K562 (cell line): ENCODE results near the gene KIF19. TPM values are rescaled to one million over a fixed set of nuclear protein-coding genes. Genes with fewer than 3 reads are reported as not detected.

Source experiments
- ATAC-seq: fragments of 200-7000 bp; cut with Tn5 transposase; 3 replicates; pipeline ENCODE4 v1.9.1; 2020; ENCODE audit warnings: moderate library complexity
- BruUV-seq: library from RNA; stranded (reverse); fragments of 400-500 nt; replicated peaks from 2 replicates; lab custom pipeline; 2021; lab: Mats Ljungman, UMichigan
- CTCF ChIA-PET: fragments of 300-600 bp; formaldehyde crosslinking; extraction: SDS; loops from one replicate; lab custom pipeline; 2021; ENCODE audit warnings: low intra/inter-chr PET ratio; lab: Yijun Ruan, JAX
- POLR2A ChIA-PET: fragments of 300-600, 350-650 bp; sonication (Branson Sonifier 250); formaldehyde crosslinking; extraction: SDS; loops from one replicate; lab custom pipeline; 2021; ENCODE audit warnings: antibody characterized with exemption, inconsistent platforms; lab: Yijun Ruan, JAX
- DNase-seq, 4 experiments: peaks; one replicate each; pipeline versions ENCODE4 v3.0.0 to v3.0.0-alpha.2; 2011 to 2018; ENCODE audit warnings: low spot score in 3 of 4, mixed read lengths in 3 of 4; ENCODE audit errors: extremely low read depth in 1 of 4
- FAIRE-seq: peaks from 2 replicates; lab custom pipeline; 2011; peaks lifted over from hg19 to GRCh38; lab: Jason Lieb, UNC
- H2AFZ ChIP-seq: 2 replicates; pipeline ENCODE4 v1.6.0; 2011; ENCODE audit warnings: low read depth, low read length, control low read depth, inconsistent platforms
- H3K27ac ChIP-seq: fragments of 200-600 bp; 3 replicates; pipeline ENCODE4 v1.8.0; 2011; ENCODE audit warnings: low read depth, mild to moderate bottlenecking, control low read depth, inconsistent platforms, low read length, moderate library complexity, mixed read lengths; ENCODE audit errors: extremely low read depth
- H3K27me3 ChIP-seq, 2 experiments: fragments of 300-600 bp in 1 of 2; 2 replicates in 1 of 2; 3 replicates in 1 of 2; pipeline versions ENCODE4 v1.6.0 to v1.8.0; 2011; ENCODE audit warnings: inconsistent platforms in 2 of 2, low read length in 2 of 2, mild to moderate bottlenecking in 1 of 2, mixed read lengths in 1 of 2, moderate library complexity in 1 of 2; ENCODE audit not compliant: control insufficient read depth in 2 of 2, insufficient read depth in 2 of 2
- H3K36me3 ChIP-seq: fragments of 300-600 bp; 3 replicates; pipeline ENCODE4 v1.8.0; 2011; ENCODE audit warnings: mild to moderate bottlenecking, low read length, inconsistent platforms; ENCODE audit not compliant: control insufficient read depth, insufficient read depth
- H3K4me1 ChIP-seq, 2 experiments: fragments of 200-600 bp in 1 of 2; replicated peaks in 1 of 2; 2 replicates in 1 of 2; 3 replicates in 1 of 2; pipeline versions ENCODE4 v1.5.1 to v1.8.0; 2011; ENCODE audit warnings: inconsistent platforms in 2 of 2, low read length in 2 of 2, mild to moderate bottlenecking in 1 of 2, mixed read lengths in 1 of 2, moderate library complexity in 1 of 2; ENCODE audit not compliant: control insufficient read depth in 2 of 2, insufficient read depth in 2 of 2
- H3K4me2 ChIP-seq: 2 replicates; pipeline ENCODE4 v1.6.1; 2011; ENCODE audit warnings: low read length, control low read depth, inconsistent platforms, mixed read lengths; ENCODE audit not compliant: insufficient read depth
- H3K4me3 ChIP-seq: fragments of 200-600 bp; sonication (generic), shearing (Covaris generic); 2 replicates; pipeline ENCODE4 v1.5.1; 2016; ENCODE audit warnings: control low read depth, inconsistent platforms
- H3K79me2 ChIP-seq: fragments of 200-600 bp; 3 replicates; pipeline ENCODE4 v1.8.0; 2011; ENCODE audit warnings: low read length, inconsistent platforms; ENCODE audit not compliant: control insufficient read depth, insufficient read depth
- H3K9ac ChIP-seq, 2 experiments: 2 replicates each; pipeline versions ENCODE4 v1.6.0 to v1.6.1; 2011; ENCODE audit warnings: low read depth in 2 of 2, low read length in 2 of 2, control low read depth in 1 of 2, inconsistent platforms in 1 of 2, mild to moderate bottlenecking in 1 of 2, mixed read lengths in 1 of 2; ENCODE audit not compliant: insufficient read depth in 1 of 2
- H3K9me1 ChIP-seq: one replicate; pipeline ENCODE4 v1.6.0; 2011; ENCODE audit warnings: inconsistent platforms, mild to moderate bottlenecking, low read length, moderate library complexity; ENCODE audit not compliant: control insufficient read depth, insufficient read depth
- H3K9me3 ChIP-seq: replicated peaks from 2 replicates; pipeline ENCODE4 v1.5.1; 2011; ENCODE audit warnings: low read depth, low read length, inconsistent platforms; ENCODE audit not compliant: control insufficient read depth, insufficient read depth
- H4K20me1 ChIP-seq: replicated peaks from 2 replicates; pipeline ENCODE4 v1.6.1; 2011; ENCODE audit warnings: low read length, inconsistent platforms, mixed read lengths; ENCODE audit not compliant: control insufficient read depth, insufficient read depth
- EZH2 ChIP-seq: IDR thresholded peaks from 2 replicates; pipeline ENCODE4 v1.6.1; 2012; ENCODE audit warnings: low read depth, mild to moderate bottlenecking, inconsistent platforms, low read length, borderline replicate concordance
- KDM2B ChIP-seq: fragments of 250-450 bp; sonication (Bioruptor Pico); IDR thresholded peaks from 2 replicates; pipeline ENCODE4 v1.8.0; 2021; ENCODE audit warnings: mild to moderate bottlenecking, moderate library complexity
- NCOA4 ChIP-seq: fragments of 450-650 bp; IDR thresholded peaks from 2 replicates; pipeline ENCODE4 v1.6.1; 2018; ENCODE audit warnings: mild to moderate bottlenecking; ENCODE audit not compliant: partially characterized antibody
- NR2C1 ChIP-seq, 2 experiments: fragments of 450-650 bp; IDR thresholded peaks; 2 replicates each; pipeline ENCODE4 v1.6.1; 2017; ENCODE audit warnings: mild to moderate bottlenecking in 2 of 2, antibody characterized with exemption in 1 of 2, inconsistent platforms in 1 of 2, missing compliant biosample characterization in 1 of 2, missing genetic modification characterization in 1 of 2
- PCBP1 ChIP-seq: fragments of 200-400 bp; formaldehyde crosslinking; IDR thresholded peaks from 2 replicates; pipeline ENCODE4 v1.6.1; 2018; ENCODE audit warnings: mild to moderate bottlenecking, low read depth, low read length; ENCODE audit not compliant: poor library complexity, severe bottlenecking
- RAD21 ChIP-seq, 2 experiments: fragments of 250-450 bp in 1 of 2; fragments of 450-650 bp in 1 of 2; sonication (Bioruptor Pico) in 1 of 2; formaldehyde crosslinking in 1 of 2; IDR thresholded peaks in 1 of 2; conservative IDR thresholded peaks in 1 of 2; 2 replicates each; pipeline versions ENCODE4 v1.4.0 to v1.8.0; 2020 to 2022; ENCODE audit warnings: mild to moderate bottlenecking in 2 of 2, moderate library complexity in 1 of 2
- SUPT5H ChIP-seq: fragments of 450-650 bp; IDR thresholded peaks from 2 replicates; pipeline ENCODE4 v1.6.1; 2016
- ZNF707 ChIP-seq: fragments of 250-450 bp; sonication (Bioruptor Pico); conservative IDR thresholded peaks from 2 replicates; pipeline ENCODE4 v1.8.0; 2022; ENCODE audit warnings: inconsistent platforms, mild to moderate bottlenecking, moderate library complexity
- WGBS: fragments of 100-300 bp; shearing (Covaris generic); methylation state at CpG from one replicate; pipeline ENCODE4 v1.1.6; 2016; ENCODE audit warnings: low coverage, mixed read lengths; ENCODE audit not compliant: insufficient coverage; ENCODE audit errors: missing lambda C conversion rate; 5-methylcytosine and 5-hydroxymethylcytosine counted together
- in situ Hi-C: fragments of 300-500 bp; cut with MboI; formaldehyde crosslinking; loops from 4 replicates; pipeline ENCODE4 v1.15.0; 2018; ENCODE audit warnings: inconsistent platforms, mixed read lengths
- intact Hi-C: fragments of 100-400 bp; cut with micrococcal nuclease; formaldehyde crosslinking; loops from 2 replicates; pipeline ENCODE4 v1.14.2; 2022
- polyA plus RNA-seq, 8 experiments: library from polyadenylated mRNA; depleted of rRNA in 4 of 8; stranded (reverse) in 5 of 8; unstranded in 3 of 8; fragments of >200 nt; fragmentation: Nextera tagmentation in 2 of 8; fragmentation: Illumina TruSeq in 1 of 8; extraction: Ambion mirVana in 2 of 8; extraction: Trizol in 1 of 8; gene quantifications; 2 replicates each; pipeline versions ENCODE4 v1.2.1 to v1.2.3, GENCODE V29; 2011 to 2014; ENCODE audit warnings: inconsistent platforms in 1 of 8, missing spikeins in 1 of 8
- total RNA-seq, 7 experiments: library from RNA; depleted of rRNA in 6 of 7; stranded (reverse); fragments of >200 nt in 6 of 7; fragmentation: Illumina TruSeq in 2 of 7; extraction: Trizol in 2 of 7; gene quantifications; 2 replicates each; pipeline versions ENCODE4 v1.2.1 to v1.2.3, GENCODE V29; 2011 to 2021; ENCODE audit warnings: low replicate concordance in 1 of 7
- TF ChIP-seq, protein P1 (sequence below): sonication (generic); formaldehyde crosslinking; IDR thresholded peaks from 2 replicates; pipeline ENCODE4 v1.8.0; 2022; ENCODE audit warnings: mild to moderate bottlenecking, low read depth, missing genetic modification reagents
- TF ChIP-seq, protein P2 (sequence below): fragments of 250-450 bp; sonication (Bioruptor Pico); IDR thresholded peaks from 2 replicates; pipeline ENCODE4 v1.6.1; 2021; ENCODE audit warnings: mild to moderate bottlenecking
- TF ChIP-seq, protein P3 (sequence below): fragments of 250-450 bp; sonication (Bioruptor Pico); IDR thresholded peaks from 2 replicates; pipeline ENCODE4 v1.4.0; 2020; ENCODE audit warnings: mild to moderate bottlenecking, moderate library complexity
- TF ChIP-seq, protein P4 (sequence below): sonication (generic); formaldehyde crosslinking; IDR thresholded peaks from 2 replicates; pipeline ENCODE4 v1.8.0; 2022; ENCODE audit warnings: missing genetic modification reagents, mild to moderate bottlenecking, moderate library complexity, borderline replicate concordance
- TF ChIP-seq, protein P5 (sequence below): sonication (generic); IDR thresholded peaks from 2 replicates; pipeline ENCODE4 v1.6.1; 2016
- TF ChIP-seq, protein P6 (sequence below), 2 experiments: fragments of 450-650 bp; IDR thresholded peaks; 2 replicates each; pipeline ENCODE4 v1.6.1; 2016

The KIF19 gene
- total and polyA plus RNA-seq, 9 of the 15 experiments (the other 6 are each of a cell fraction or from before 2014, with no cell fraction given): 0.10 TPM; not detected in 8

DNA sequence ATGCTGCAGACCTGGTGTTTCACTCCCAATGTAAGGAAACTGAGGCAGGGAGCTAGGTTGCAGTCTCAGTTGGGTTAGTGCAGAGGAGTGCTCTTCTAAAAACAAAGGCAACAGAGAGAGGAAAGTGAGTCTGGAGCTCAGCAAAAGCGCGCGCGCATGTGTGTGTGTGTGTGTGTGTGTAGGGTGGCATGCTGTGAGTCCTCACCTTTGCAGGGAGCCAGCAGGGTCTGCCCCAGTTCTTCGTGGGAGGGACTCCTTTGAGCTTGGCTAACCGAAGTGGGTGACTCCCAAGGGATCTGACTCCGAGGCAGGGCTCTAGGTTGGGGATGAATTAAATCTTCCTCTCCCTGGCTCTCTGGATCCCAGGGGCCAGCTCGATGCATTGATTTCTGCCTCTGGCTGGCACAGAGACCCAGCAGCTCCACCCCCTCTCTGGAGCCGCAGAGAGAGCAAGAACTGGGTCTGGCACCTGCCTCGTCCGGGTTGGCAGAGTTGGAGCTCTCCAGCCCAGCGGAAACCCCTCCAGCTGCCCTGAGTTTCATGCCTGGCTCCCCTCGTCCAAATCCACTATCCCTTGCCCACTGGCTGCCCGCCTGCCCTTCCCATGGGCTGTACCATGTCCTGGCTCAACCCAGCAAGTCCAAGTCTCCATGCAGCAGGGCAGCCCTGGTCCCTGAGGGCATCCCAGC lies 36.9 kb downstream of the KIF19 start:
- peaks cover 10% of the 10 kb centered on the region; the same call in 1 of the 2 replicates for H4K20me1 ChIP-seq
- H3K36me3 ChIP-seq: no peaks in the 10 kb centered on the region
- intact Hi-C loops (loop anchor here (5.0 kb wide), 1 partner anchor 151 kb away; the partner anchor contains the start of gene TTYH2), in situ Hi-C loops (no loop called here)
- no peaks in the 10 kb centered on the region for H3K9me3 ChIP-seq
- H3K27ac ChIP-seq: no peak overlapping the region
- no peak overlapping the region for H3K4me2 ChIP-seq
- ATAC-seq: no peak
- peaks cover 0 to 19% of the 10 kb centered on the region in 2 experiments; a peak in 2 of 5 replicates for H3K4me1 ChIP-seq
- ChIA-PET CTCF (no interaction called here), POLR2A (interaction anchor here (0.6 to 0.9 kb wide), 2 partner anchors 62 to 151 kb away, joined by 3 read pairs; no protein-coding TSS in a partner anchor)
- WGBS: 29% methylated on average over 14 of the region's 14 CpGs
- no peaks in the 10 kb centered on the region for H3K9me1 ChIP-seq
- no peak overlapping the region for H3K4me3 ChIP-seq
- no peak overlapping the region for H3K9ac ChIP-seq
- H3K79me2 ChIP-seq: no peaks in the 10 kb centered on the region
- FAIRE-seq: no peak
- no peak for DNase-seq
- no peak overlapping the region for H2AFZ ChIP-seq
- peaks cover 14 to 64% of the 10 kb centered on the region in 2 experiments; a peak in 3 of 5 replicates for H3K27me3 ChIP-seq
- BruUV-seq: no TSS peak
- no peak for TF ChIP-seq KDM2B (CRISPR knock-in tag)
- no peak for TF ChIP-seq NCOA4
- TF ChIP-seq, protein P1, sequence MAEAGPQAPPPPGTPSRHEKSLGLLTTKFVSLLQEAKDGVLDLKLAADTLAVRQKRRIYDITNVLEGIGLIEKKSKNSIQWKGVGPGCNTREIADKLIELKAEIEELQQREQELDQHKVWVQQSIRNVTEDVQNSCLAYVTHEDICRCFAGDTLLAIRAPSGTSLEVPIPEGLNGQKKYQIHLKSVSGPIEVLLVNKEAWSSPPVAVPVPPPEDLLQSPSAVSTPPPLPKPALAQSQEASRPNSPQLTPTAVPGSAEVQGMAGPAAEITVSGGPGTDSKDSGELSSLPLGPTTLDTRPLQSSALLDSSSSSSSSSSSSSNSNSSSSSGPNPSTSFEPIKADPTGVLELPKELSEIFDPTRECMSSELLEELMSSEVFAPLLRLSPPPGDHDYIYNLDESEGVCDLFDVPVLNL (CRISPR knock-in tag): no peak
- TF ChIP-seq, protein P2, sequence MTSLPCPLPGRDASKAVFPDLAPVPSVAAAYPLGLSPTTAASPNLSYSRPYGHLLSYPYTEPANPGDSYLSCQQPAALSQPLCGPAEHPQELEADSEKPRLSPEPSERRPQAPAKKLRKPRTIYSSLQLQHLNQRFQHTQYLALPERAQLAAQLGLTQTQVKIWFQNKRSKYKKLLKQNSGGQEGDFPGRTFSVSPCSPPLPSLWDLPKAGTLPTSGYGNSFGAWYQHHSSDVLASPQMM (CRISPR knock-in tag): no peak
- TF ChIP-seq, protein P3, sequence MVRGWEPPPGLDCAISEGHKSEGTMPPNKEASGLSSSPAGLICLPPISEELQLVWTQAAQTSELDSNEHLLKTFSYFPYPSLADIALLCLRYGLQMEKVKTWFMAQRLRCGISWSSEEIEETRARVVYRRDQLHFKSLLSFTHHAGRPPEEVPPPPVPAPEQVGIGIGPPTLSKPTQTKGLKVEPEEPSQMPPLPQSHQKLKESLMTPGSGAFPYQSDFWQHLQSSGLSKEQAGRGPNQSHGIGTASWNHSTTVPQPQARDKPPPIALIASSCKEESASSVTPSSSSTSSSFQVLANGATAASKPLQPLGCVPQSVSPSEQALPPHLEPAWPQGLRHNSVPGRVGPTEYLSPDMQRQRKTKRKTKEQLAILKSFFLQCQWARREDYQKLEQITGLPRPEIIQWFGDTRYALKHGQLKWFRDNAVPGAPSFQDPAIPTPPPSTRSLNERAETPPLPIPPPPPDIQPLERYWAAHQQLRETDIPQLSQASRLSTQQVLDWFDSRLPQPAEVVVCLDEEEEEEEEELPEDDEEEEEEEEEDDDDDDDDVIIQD (CRISPR knock-in tag): no peak
- TF ChIP-seq, protein P4, sequence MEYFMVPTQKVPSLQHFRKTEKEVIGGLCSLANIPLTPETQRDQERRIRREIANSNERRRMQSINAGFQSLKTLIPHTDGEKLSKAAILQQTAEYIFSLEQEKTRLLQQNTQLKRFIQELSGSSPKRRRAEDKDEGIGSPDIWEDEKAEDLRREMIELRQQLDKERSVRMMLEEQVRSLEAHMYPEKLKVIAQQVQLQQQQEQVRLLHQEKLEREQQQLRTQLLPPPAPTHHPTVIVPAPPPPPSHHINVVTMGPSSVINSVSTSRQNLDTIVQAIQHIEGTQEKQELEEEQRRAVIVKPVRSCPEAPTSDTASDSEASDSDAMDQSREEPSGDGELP (CRISPR knock-in tag): no peak
- TF ChIP-seq, protein P5, sequence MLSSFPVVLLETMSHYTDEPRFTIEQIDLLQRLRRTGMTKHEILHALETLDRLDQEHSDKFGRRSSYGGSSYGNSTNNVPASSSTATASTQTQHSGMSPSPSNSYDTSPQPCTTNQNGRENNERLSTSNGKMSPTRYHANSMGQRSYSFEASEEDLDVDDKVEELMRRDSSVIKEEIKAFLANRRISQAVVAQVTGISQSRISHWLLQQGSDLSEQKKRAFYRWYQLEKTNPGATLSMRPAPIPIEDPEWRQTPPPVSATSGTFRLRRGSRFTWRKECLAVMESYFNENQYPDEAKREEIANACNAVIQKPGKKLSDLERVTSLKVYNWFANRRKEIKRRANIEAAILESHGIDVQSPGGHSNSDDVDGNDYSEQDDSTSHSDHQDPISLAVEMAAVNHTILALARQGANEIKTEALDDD: no peak
- no peak for TF ChIP-seq RAD21 (CRISPR knock-in tag; conservative IDR thresholded peaks at IDR 0.05 in 1 of 2, IDR thresholded peaks at IDR 0.05 in 1 of 2)
- TF ChIP-seq, protein P6, sequence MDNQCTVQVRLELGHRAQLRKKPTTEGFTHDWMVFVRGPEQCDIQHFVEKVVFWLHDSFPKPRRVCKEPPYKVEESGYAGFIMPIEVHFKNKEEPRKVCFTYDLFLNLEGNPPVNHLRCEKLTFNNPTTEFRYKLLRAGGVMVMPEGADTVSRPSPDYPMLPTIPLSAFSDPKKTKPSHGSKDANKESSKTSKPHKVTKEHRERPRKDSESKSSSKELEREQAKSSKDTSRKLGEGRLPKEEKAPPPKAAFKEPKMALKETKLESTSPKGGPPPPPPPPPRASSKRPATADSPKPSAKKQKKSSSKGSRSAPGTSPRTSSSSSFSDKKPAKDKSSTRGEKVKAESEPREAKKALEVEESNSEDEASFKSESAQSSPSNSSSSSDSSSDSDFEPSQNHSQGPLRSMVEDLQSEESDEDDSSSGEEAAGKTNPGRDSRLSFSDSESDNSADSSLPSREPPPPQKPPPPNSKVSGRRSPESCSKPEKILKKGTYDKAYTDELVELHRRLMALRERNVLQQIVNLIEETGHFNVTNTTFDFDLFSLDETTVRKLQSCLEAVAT (IDR thresholded peaks at IDR 0.05): no peak
- TF ChIP-seq ZNF707 (CRISPR knock-in tag): no peak
- TF ChIP-seq NR2C1 (IDR thresholded peaks at IDR 0.05): no peak
- TF ChIP-seq NR2C1 (tag; IDR thresholded peaks at IDR 0.05): no peak
- no peak for TF ChIP-seq SUPT5H
- TF ChIP-seq EZH2: no peak
- no peak for TF ChIP-seq PCBP1
